MM.1S (cell line): ENCODE data around the gene TNFRSF12A.
A peak's percentile ranks its signal among the peaks of the same experiment; 100 is the strongest.

Source experiments
- CTCF ChIP-seq: fragments of 300-600 bp; sonication (generic); IDR thresholded peaks from 2 replicates; pipeline ENCODE4 v1.5.1; 2016; ENCODE audit warnings: antibody characterized with exemption, low read length, mixed read lengths
- EZH2 ChIP-seq: fragments of 300-600 bp; sonication (generic); optimal IDR thresholded peaks from 2 replicates; pipeline ENCODE3; 2017; ENCODE audit warnings: low read depth, mild to moderate bottlenecking, antibody characterized with exemption, low read length, mixed read lengths
- EZH2phosphoT487 ChIP-seq: fragments of 300-600 bp; sonication (generic); IDR thresholded peaks from 2 replicates; pipeline ENCODE4 v1.6.1; 2018; ENCODE audit warnings: antibody characterized with exemption, low read length

- no peak for TF ChIP-seq CTCF
- peak; percentile 97 for TF ChIP-seq EZH2
- peak; percentile 74; the same call in 1 of the 2 replicates for TF ChIP-seq EZH2phosphoT487
Observed at GRCh38 chr16:3045758-3046640, 25.8 kb downstream of the TNFRSF12A start, which contains the start of gene MMP25.
